22Rv1 (cell line): ENCODE measurements around the gene AFG1L.

ENCODE experiments used
- H3K27ac ChIP-seq: fragments of 450-650 bp; 2 replicates; pipeline ENCODE4 v1.5.1; 2017
- CTCF ChIP-seq: fragments of 450-650 bp; IDR thresholded peaks from 2 replicates; pipeline ENCODE4 v1.5.1; 2017; ENCODE audit warnings: mild to moderate bottlenecking
- ZFX ChIP-seq: fragments of 450-650 bp; IDR thresholded peaks from 2 replicates; pipeline ENCODE4 v1.6.1; 2017; ENCODE audit warnings: antibody characterized with exemption, borderline replicate concordance

The AFG1L gene

GRCh38 chr6:108561742-108562502 is 267.1 kb downstream of the AFG1L start:
- H3K27ac ChIP-seq, result no peak overlapping the region
- no peak for TF ChIP-seq ZFX
- no peak for TF ChIP-seq CTCF

- no peak overlapping the region for H3K27ac ChIP-seq
- TF ChIP-seq CTCF (no peak), ZFX (no peak)
These were observed 267.7 kb downstream of the AFG1L start for GRCh38 chr6:108562503-108562993.

- TF ChIP-seq CTCF, result no peak
- no peak overlapping the region for H3K27ac ChIP-seq
These were observed 268.4 kb downstream of the AFG1L start for GRCh38 chr6:108563292-108563691.

GRCh38 chr6:108564178-108564577 is 269.3 kb downstream of the AFG1L start:
- no peak for TF ChIP-seq CTCF
- TF ChIP-seq ZFX, result no peak
- no peak overlapping the region for H3K27ac ChIP-seq

GRCh38 chr6:108565091-108565766 is 270.4 kb downstream of the AFG1L start:
- no peak for TF ChIP-seq ZFX
- TF ChIP-seq CTCF, result no peak
- H3K27ac ChIP-seq, result no peak overlapping the region

DNA sequence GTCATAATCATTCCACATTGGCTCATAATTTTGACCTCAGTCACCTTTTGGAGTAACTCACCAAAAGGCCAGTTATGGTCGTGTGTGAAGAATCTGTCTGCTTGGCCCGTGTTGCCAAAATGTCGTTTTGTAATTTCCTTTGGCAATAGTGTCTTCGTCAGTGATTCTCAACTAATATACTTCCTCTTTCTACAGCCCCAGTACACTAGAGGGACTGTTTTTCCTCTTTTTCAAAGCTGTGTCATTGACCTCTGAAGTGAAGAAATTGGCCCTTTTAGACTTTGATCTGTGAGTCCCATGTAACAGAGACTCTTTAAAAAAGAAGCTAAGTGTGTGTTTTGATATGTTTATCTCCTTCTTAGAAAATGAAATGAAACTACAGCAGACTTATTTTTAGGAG is 271.0 kb downstream of the AFG1L start:
- no peak for TF ChIP-seq CTCF
- no peak for TF ChIP-seq ZFX
- H3K27ac ChIP-seq, result no peak overlapping the region

DNA sequence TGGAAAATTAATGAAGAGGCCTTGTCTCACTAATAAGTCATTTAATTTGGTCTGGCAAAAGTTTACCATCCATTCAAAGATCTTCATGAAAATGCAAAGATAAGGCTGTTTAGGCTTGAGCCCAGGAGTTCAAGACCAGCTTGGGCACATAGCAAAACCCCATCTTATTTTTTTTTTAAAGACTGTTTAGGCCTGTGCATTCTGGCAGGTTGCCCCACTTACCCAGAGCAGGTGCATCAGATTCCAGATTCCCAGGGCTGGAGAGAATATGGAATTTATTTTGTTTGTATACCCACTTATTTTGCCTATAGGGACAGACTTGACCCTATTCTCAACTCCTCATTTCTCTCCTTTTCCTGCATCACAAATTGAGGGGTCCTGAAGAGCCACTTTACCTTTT is 271.6 kb downstream of the AFG1L start:
- no peak overlapping the region for H3K27ac ChIP-seq
- TF ChIP-seq CTCF, result no peak
- TF ChIP-seq ZFX, result no peak
